ENCODE results near the gene RAD51B.

DNA sequence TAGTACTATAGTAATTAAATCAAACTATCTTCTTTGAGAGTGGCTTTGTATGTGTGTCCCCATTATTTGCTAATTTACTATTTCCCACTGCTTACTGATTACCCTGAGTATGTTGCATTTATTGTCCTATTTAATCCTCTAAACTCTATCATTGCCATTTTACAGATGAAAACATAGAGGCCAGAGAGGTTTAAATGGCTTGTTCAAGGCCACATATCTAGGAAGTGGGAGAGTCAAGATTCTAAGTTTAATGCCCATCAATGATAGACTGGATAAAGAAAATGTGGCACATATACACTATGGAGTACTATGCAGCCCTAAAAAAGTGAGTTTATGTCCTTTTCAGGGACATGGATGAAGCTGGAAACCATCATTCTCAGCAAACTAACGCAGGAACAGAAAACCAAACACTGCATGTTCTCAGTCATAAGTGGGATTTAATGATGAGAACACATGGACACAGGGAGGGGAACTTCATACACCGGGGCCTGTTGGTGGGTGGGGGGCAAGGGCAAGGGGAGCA is 553.6 kb downstream of the RAD51B start:
- TF ChIP-seq, protein P1, sequence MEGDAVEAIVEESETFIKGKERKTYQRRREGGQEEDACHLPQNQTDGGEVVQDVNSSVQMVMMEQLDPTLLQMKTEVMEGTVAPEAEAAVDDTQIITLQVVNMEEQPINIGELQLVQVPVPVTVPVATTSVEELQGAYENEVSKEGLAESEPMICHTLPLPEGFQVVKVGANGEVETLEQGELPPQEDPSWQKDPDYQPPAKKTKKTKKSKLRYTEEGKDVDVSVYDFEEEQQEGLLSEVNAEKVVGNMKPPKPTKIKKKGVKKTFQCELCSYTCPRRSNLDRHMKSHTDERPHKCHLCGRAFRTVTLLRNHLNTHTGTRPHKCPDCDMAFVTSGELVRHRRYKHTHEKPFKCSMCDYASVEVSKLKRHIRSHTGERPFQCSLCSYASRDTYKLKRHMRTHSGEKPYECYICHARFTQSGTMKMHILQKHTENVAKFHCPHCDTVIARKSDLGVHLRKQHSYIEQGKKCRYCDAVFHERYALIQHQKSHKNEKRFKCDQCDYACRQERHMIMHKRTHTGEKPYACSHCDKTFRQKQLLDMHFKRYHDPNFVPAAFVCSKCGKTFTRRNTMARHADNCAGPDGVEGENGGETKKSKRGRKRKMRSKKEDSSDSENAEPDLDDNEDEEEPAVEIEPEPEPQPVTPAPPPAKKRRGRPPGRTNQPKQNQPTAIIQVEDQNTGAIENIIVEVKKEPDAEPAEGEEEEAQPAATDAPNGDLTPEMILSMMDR (IDR thresholded peaks at IDR 0.05) = no peak
- TF ChIP-seq, protein P2, sequence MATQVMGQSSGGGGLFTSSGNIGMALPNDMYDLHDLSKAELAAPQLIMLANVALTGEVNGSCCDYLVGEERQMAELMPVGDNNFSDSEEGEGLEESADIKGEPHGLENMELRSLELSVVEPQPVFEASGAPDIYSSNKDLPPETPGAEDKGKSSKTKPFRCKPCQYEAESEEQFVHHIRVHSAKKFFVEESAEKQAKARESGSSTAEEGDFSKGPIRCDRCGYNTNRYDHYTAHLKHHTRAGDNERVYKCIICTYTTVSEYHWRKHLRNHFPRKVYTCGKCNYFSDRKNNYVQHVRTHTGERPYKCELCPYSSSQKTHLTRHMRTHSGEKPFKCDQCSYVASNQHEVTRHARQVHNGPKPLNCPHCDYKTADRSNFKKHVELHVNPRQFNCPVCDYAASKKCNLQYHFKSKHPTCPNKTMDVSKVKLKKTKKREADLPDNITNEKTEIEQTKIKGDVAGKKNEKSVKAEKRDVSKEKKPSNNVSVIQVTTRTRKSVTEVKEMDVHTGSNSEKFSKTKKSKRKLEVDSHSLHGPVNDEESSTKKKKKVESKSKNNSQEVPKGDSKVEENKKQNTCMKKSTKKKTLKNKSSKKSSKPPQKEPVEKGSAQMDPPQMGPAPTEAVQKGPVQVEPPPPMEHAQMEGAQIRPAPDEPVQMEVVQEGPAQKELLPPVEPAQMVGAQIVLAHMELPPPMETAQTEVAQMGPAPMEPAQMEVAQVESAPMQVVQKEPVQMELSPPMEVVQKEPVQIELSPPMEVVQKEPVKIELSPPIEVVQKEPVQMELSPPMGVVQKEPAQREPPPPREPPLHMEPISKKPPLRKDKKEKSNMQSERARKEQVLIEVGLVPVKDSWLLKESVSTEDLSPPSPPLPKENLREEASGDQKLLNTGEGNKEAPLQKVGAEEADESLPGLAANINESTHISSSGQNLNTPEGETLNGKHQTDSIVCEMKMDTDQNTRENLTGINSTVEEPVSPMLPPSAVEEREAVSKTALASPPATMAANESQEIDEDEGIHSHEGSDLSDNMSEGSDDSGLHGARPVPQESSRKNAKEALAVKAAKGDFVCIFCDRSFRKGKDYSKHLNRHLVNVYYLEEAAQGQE (IDR thresholded peaks at IDR 0.05; ENCODE audit: insufficient read depth in 1 of 2, low read depth in 2 of 2, low read length in 1 of 2) = no peak
- TF ChIP-seq SIN3A (IDR thresholded peaks at IDR 0.05; ENCODE audit: borderline replicate concordance, insufficient read depth, low read depth, low read length) (no peak), POLR2AphosphoS5 (IDR thresholded peaks at IDR 0.05; ENCODE audit: low read depth, low read length) (no peak), TCF7L2 (IDR thresholded peaks at IDR 0.05; ENCODE audit: low read depth, low read length) (no peak)
